Transverse colon (tissue), 4 donors: ENCODE measurements around the gene METTL9.

Source experiments
- CTCF ChIP-seq, 5 experiments: fragments of 200-600 bp in 3 of 5; fragments of 450-650 bp in 2 of 5; sonication (generic) in 3 of 5; IDR thresholded peaks; 1 replicate in 2 of 5; 2 replicates in 3 of 5; pipeline ENCODE4 v1.5.1; 2016 to 2017; ENCODE audit warnings: antibody characterized with exemption in 5 of 5, inconsistent platforms in 3 of 5, mild to moderate bottlenecking in 2 of 5, moderate library complexity in 1 of 5
- POLR2AphosphoS5 ChIP-seq, 3 donors: sonication (generic); formaldehyde crosslinking; IDR thresholded peaks; one replicate each; pipeline ENCODE4 v1.6.1; 2016; ENCODE audit warnings: antibody characterized with exemption in 3 of 3

- TF ChIP-seq CTCF (IDR thresholded peaks at IDR 0.05) (peak; percentile 65 to 87 (median 81)), POLR2AphosphoS5 (IDR thresholded peaks at IDR 0.05) (no peak)
Observed at GRCh38 chr16:21656795-21657768, 57.7 kb downstream of the METTL9 start.
